Parietal lobe (tissue), 2 donors: ENCODE results near the gene AGBL4. TPM values are rescaled to one million over a fixed set of nuclear protein-coding genes. Genes with fewer than 3 reads are reported as not detected.

Experiments used
- small RNA-seq: library from RNA; depleted of rRNA; stranded (forward); fragments of <200 nt; gene quantifications from one replicate; pipeline ENCODE3, GENCODE V24; 2014; ENCODE audit warnings: low replicate concordance
- total RNA-seq: library from RNA; depleted of rRNA; stranded (reverse); fragments of >200 nt; gene quantifications from one replicate; pipeline ENCODE4 v1.2.3, GENCODE V29; 2014

Gene AGBL4
- total RNA-seq, result 9.7 TPM

GRCh38 chr1:50023292-50024159 is at the start of gene AGBL4:
TSS of gene AGBL4 (minus strand) at chr1:50023954.

DNA sequence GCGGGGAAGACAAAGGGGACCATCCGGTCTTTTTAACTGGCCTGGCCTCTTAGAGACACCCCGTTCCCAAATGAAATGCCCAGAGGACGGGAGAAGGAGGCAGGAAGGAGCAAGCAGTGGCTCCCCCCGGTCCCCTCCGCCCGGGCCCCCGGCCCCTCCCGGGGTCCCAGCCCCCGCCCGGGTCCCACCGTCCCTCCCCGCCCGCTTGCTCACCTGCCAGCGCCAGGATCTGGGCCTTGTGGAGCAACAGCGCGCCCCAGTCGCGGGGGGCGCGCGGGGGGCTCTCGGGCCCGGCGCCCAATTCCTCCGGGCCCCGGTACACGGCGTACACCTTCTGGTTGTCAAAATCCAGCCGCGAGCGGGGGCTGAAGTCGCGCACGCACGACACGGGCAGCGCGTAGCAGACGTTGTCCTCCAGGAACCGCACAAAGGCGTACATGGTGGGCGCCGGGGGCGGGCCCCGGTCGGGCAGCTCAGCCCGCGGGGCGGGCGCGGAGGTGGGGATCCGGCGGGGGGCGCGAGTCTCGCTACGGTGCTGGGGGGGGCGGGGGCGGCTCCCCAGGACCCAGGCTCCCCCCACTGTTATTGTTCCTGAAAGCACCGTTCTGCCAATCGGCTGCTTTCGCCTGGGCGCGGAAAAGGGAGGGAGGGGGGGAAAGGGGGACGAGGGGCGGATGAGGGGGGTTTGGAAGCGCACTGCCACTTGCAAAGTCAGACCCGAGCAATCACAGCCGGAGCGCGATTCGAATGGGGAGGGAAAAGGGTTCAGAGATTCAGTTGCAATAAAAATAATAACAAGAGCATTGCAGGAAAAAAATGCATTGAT is 1247.1 kb downstream of the AGBL4 start, which contains the start of gene BEND5:
TSS of gene BEND5 (minus strand) at position 499 of the 826 bp plus-strand sequence. CDS start at position 439, 60 bp downstream.

Small RNAs within 50 kb of the gene (small RNA-seq; reads per million reads assigned to genes)
- gene AL390023.1, result not detected

Other genes starting within 250 kb of the AGBL4 start
- gene ELAVL4, start 85.0 kb upstream of the AGBL4 start, total RNA-seq, result 88.9 TPM